Endothelial cell of umbilical vein (primary cell): ENCODE measurements around the gene CFAP70. TPM values are rescaled to one million over a fixed set of nuclear protein-coding genes. Genes with fewer than 3 reads are reported as not detected.

Experiments
- BruUV-seq: library from RNA; stranded (reverse); fragments of 400-500 nt; replicated peaks from 2 replicates; lab custom pipeline; 2021; lab: Mats Ljungman, UMichigan
- CTCF ChIA-PET: fragments of 300-600, 350-600 bp; sonication (Branson Sonifier 250); formaldehyde crosslinking; loops from one replicate; lab custom pipeline; 2021; ENCODE audit warnings: antibody characterized with exemption, inconsistent platforms; lab: Charles Lee
- POLR2A ChIA-PET: fragments of 300-600, 350-600 bp; sonication (Branson Sonifier 250); formaldehyde crosslinking; loops from one replicate; lab custom pipeline; 2021; ENCODE audit warnings: antibody characterized with exemption, inconsistent platforms; lab: Charles Lee
- DNase-seq: peaks from one replicate; pipeline ENCODE4 v3.0.0-alpha.2; 2011; ENCODE audit warnings: low read depth, low spot score
- FAIRE-seq: peaks from 2 replicates; lab custom pipeline; 2011; peaks lifted over from hg19 to GRCh38; lab: Jason Lieb, UNC
- H2AFZ ChIP-seq: 2 replicates; pipeline ENCODE4 v1.6.0; 2012; ENCODE audit warnings: low read depth, low read length, control low read depth, inconsistent platforms
- H3K27ac ChIP-seq: 2 replicates; pipeline ENCODE4 v1.5.1; 2011; ENCODE audit warnings: low read depth, mild to moderate bottlenecking, control low read depth, low read length, moderate library complexity; ENCODE audit not compliant: insufficient read depth
- H3K27me3 ChIP-seq, 2 experiments: 2 replicates each; pipeline versions ENCODE4 v1.6.0 to v1.6.1; 2011; ENCODE audit warnings: low read length in 2 of 2, mixed read lengths in 1 of 2; ENCODE audit not compliant: control insufficient read depth in 2 of 2, insufficient read depth in 2 of 2
- H3K36me3 ChIP-seq, 2 experiments: 2 replicates in 1 of 2; 3 replicates in 1 of 2; pipeline ENCODE4 v1.5.1; 2011; ENCODE audit warnings: low read length in 2 of 2, mild to moderate bottlenecking in 1 of 2, moderate library complexity in 1 of 2; ENCODE audit not compliant: control insufficient read depth in 2 of 2, insufficient read depth in 2 of 2; ENCODE audit errors: extremely low read depth in 1 of 2
- H3K4me1 ChIP-seq: 3 replicates; pipeline ENCODE4 v1.5.1; 2011; ENCODE audit warnings: mild to moderate bottlenecking, low read length; ENCODE audit not compliant: control insufficient read depth, insufficient read depth; ENCODE audit errors: extremely low read depth
- H3K4me2 ChIP-seq: 2 replicates; pipeline ENCODE4 v1.6.1; 2011; ENCODE audit warnings: low read length, control low read depth, mixed read lengths; ENCODE audit not compliant: insufficient read depth
- H3K4me3 ChIP-seq, 3 experiments: fragments of 200-600 bp in 1 of 3; sonication (generic), shearing (Covaris generic) in 1 of 3; replicated peaks in 1 of 3; 2 replicates each; pipeline ENCODE4 v1.5.1; 2011 to 2016; ENCODE audit warnings: control low read depth in 3 of 3, low read length in 3 of 3, mild to moderate bottlenecking in 2 of 3, inconsistent platforms in 1 of 3, low read depth in 1 of 3, moderate library complexity in 1 of 3; ENCODE audit not compliant: insufficient read depth in 1 of 3
- H3K79me2 ChIP-seq: 2 replicates; pipeline ENCODE4 v1.6.0; 2012; ENCODE audit warnings: low read length, inconsistent platforms; ENCODE audit not compliant: control insufficient read depth, insufficient read depth
- H3K9ac ChIP-seq: replicated peaks from 2 replicates; pipeline ENCODE3; 2011; ENCODE audit warnings: low read length, control low read depth; ENCODE audit not compliant: insufficient read depth; ENCODE audit errors: extremely low read depth
- H3K9me1 ChIP-seq: replicated peaks from 3 replicates; pipeline ENCODE4 v1.6.0; 2011; ENCODE audit warnings: mild to moderate bottlenecking, low read length; ENCODE audit not compliant: control insufficient read depth, insufficient read depth; ENCODE audit errors: extremely low read depth
- H3K9me3 ChIP-seq: replicated peaks from 2 replicates; pipeline ENCODE4 v1.5.1; 2012; ENCODE audit warnings: low read length, inconsistent platforms; ENCODE audit not compliant: control insufficient read depth, insufficient read depth
- H4K20me1 ChIP-seq: replicated peaks from 2 replicates; pipeline ENCODE3; 2011; ENCODE audit warnings: mild to moderate bottlenecking, low read length; ENCODE audit not compliant: control insufficient read depth, insufficient read depth; ENCODE audit errors: extremely low read depth
- CTCF ChIP-seq, 2 donors: IDR thresholded peaks; 1 replicate in 1 of 2; 2 replicates in 1 of 2; pipeline ENCODE4 v1.5.1; 2011; ENCODE audit warnings: low read length in 2 of 2, mild to moderate bottlenecking in 2 of 2, moderate library complexity in 2 of 2, control low read depth in 1 of 2, inconsistent platforms in 1 of 2, low read depth in 1 of 2; ENCODE audit not compliant: insufficient read depth in 1 of 2; ENCODE audit errors: extremely low read depth in 1 of 2
- EZH2 ChIP-seq: IDR thresholded peaks from 2 replicates; pipeline ENCODE4 v1.6.1; 2012; ENCODE audit warnings: borderline replicate concordance, low read depth, mild to moderate bottlenecking, moderate library complexity, low read length, inconsistent platforms; ENCODE audit not compliant: severe bottlenecking
- FOS ChIP-seq: IDR thresholded peaks from 2 replicates; pipeline ENCODE4 v1.6.1; 2011; ENCODE audit warnings: mild to moderate bottlenecking, low read length, moderate library complexity, borderline replicate concordance; ENCODE audit not compliant: insufficient read depth
- GATA2 ChIP-seq: IDR thresholded peaks from 2 replicates; pipeline ENCODE4 v1.7.0; 2011; ENCODE audit warnings: low read depth, mild to moderate bottlenecking, moderate library complexity, mixed read lengths, low read length; ENCODE audit not compliant: insufficient read length, insufficient read depth
- JUN ChIP-seq: IDR thresholded peaks from 2 replicates; pipeline ENCODE4 v1.6.1; 2011; ENCODE audit warnings: borderline replicate concordance, low read depth; ENCODE audit not compliant: insufficient read length, insufficient read depth
- MAX ChIP-seq: IDR thresholded peaks from 2 replicates; pipeline ENCODE4 v1.6.1; 2011; ENCODE audit not compliant: insufficient read depth, insufficient read length
- MYC ChIP-seq: IDR thresholded peaks from one replicate; pipeline ENCODE4 v1.6.1; 2011; ENCODE audit warnings: mild to moderate bottlenecking, low read depth, low read length
- POLR2A ChIP-seq: IDR thresholded peaks from 2 replicates; pipeline ENCODE4 v1.6.1; 2012; ENCODE audit warnings: low read depth, mild to moderate bottlenecking, control low read depth, low read length
- POLR2AphosphoS5 ChIP-seq: IDR thresholded peaks from 2 replicates; pipeline ENCODE4 v1.6.1; 2012; ENCODE audit warnings: low read depth, mild to moderate bottlenecking, control low read depth, low read length, moderate library complexity; ENCODE audit not compliant: insufficient read depth
- dilution Hi-C: fragments of 300-500 bp; cut with MboI; formaldehyde crosslinking; loops from one replicate; pipeline ENCODE4 v1.15.0; 2019; ENCODE audit warnings: low sequenced_read_pairs; ENCODE audit not compliant: extremely low pct_ligation_motif_present
- intact Hi-C: fragments of 100-400 bp; cut with micrococcal nuclease; formaldehyde crosslinking; loops from one replicate; pipeline ENCODE4 v1.10.0; 2022
- polyA plus RNA-seq, 4 experiments: library from polyadenylated mRNA; depleted of rRNA in 3 of 4; stranded (reverse) in 3 of 4; unstranded in 1 of 4; fragments of >200 nt; gene quantifications; 2 replicates each; pipeline versions ENCODE4 v1.2.1 to v1.2.3, GENCODE V29; 2011 to 2012; ENCODE audit warnings: missing spikeins in 1 of 4
- total RNA-seq: library from RNA; stranded (reverse); gene quantifications from 2 replicates; pipeline ENCODE4 v1.2.3, GENCODE V29; 2021

CFAP70 gene
- total and polyA plus RNA-seq, 2 donors (not counting 3 experiments of a cell fraction or from before 2014, with no cell fraction given), result 0.19 to 0.27 TPM

- no peak overlapping the region for H3K9ac ChIP-seq
- H3K9me3 ChIP-seq, result no peaks in the 10 kb centered on the region
- H4K20me1 ChIP-seq, result no peaks in the 10 kb centered on the region
- H3K36me3 ChIP-seq, result peaks cover 2 to 9% of the 10 kb centered on the region in 2 experiments
- no peak overlapping the region for H2AFZ ChIP-seq
- DNase-seq (no peak), FAIRE-seq (no peak)
- dilution Hi-C loops (no loop called here), intact Hi-C loops (no loop called here)
- no peak overlapping the region for H3K4me3 ChIP-seq
- no TSS peak for BruUV-seq
- no peaks in the 10 kb centered on the region for H3K9me1 ChIP-seq
- H3K4me2 ChIP-seq, result no peak overlapping the region
- TF ChIP-seq FOS (no peak), JUN (no peak), POLR2A (no peak), EZH2 (no peak), MYC (no peak), CTCF (IDR thresholded peaks at IDR 0.05; ENCODE audit: extremely low read depth in 1 of 2, insufficient read depth in 1 of 2, low read depth in 1 of 2, low read length in 2 of 2) (no peak), MAX (no peak), GATA2 (no peak), POLR2AphosphoS5 (no peak)
- no peaks in the 10 kb centered on the region for H3K27me3 ChIP-seq
- H3K4me1 ChIP-seq, result no peaks in the 10 kb centered on the region
- H3K79me2 ChIP-seq, result no peaks in the 10 kb centered on the region
- H3K27ac ChIP-seq, result no peak overlapping the region
- CTCF ChIA-PET, result no interaction called here
- POLR2A ChIA-PET, result no interaction called here
Observed at GRCh38 chr10:73228247-73228646, 130.4 kb downstream of the CFAP70 start.
